HUDEP-2 (cell line): ENCODE results near the gene OPHN1.

Experiments used
- DNase-seq, 76 experiments: peaks; one replicate each; lab custom pipeline; 2025; ENCODE audit not compliant: unreplicated experiment in 76 of 76; lab: John Stamatoyannopoulos, UW

OPHN1 gene

GRCh38 chrX:68433155-68433980 lies at the start of gene OPHN1:
Gene OPHN1 (minus strand): TSS chrX:68433495. CDS start chrX:68433020, 475 bp downstream.
- DNase-seq: peak in 33 of 76 experiments; percentile 0 to 30 (median 7)

- no peak for DNase-seq
Measured at GRCh38 chrX:68480969-68481368, 47.7 kb upstream of the OPHN1 start.

GRCh38 chrX:68464796-68465195 lies 31.5 kb upstream of the OPHN1 start:
- DNase-seq: no peak

- DNase-seq: no peak
Measured at GRCh38 chrX:68463880-68464279, 30.6 kb upstream of the OPHN1 start.

GRCh38 chrX:68462653-68463052 lies 29.4 kb upstream of the OPHN1 start:
- peak in 22 of 76 experiments; percentile 0 to 23 (median 4) for DNase-seq

GRCh38 chrX:68462197-68462596 lies 28.9 kb upstream of the OPHN1 start:
- no peak for DNase-seq

- DNase-seq: no peak
Measured at GRCh38 chrX:68461576-68461975, 28.3 kb upstream of the OPHN1 start.

GRCh38 chrX:68461093-68461492 lies 27.8 kb upstream of the OPHN1 start:
- DNase-seq: no peak

GRCh38 chrX:68455151-68455510 lies 21.8 kb upstream of the OPHN1 start:
- DNase-seq: no peak

- DNase-seq: no peak
Measured at GRCh38 chrX:68454476-68455150, 21.3 kb upstream of the OPHN1 start.

GRCh38 chrX:68451720-68452119 lies 18.4 kb upstream of the OPHN1 start:
- no peak for DNase-seq

GRCh38 chrX:68443155-68443868 lies 10.0 kb upstream of the OPHN1 start:
- peak in 13 of 76 experiments; percentile 0 to 13 (median 1) for DNase-seq

GRCh38 chrX:68440940-68441339 lies 7.6 kb upstream of the OPHN1 start:
- peak in 15 of 76 experiments; percentile 0 to 31 (median 4) for DNase-seq

GRCh38 chrX:68440442-68440841 lies 7.1 kb upstream of the OPHN1 start:
- DNase-seq: no peak

GRCh38 chrX:68439341-68439740 lies 6.0 kb upstream of the OPHN1 start:
- DNase-seq: no peak

- peak in 57 of 76 experiments; percentile 0 to 71 (median 16) for DNase-seq
Measured at GRCh38 chrX:68438575-68438974, 5.3 kb upstream of the OPHN1 start.

GRCh38 chrX:68433981-68434299 lies 645 bp upstream of the OPHN1 start:
- DNase-seq: no peak

GRCh38 chrX:68432648-68433047 lies 647 bp downstream of the OPHN1 start:
- DNase-seq: no peak

GRCh38 chrX:68431836-68432235 lies 1.5 kb downstream of the OPHN1 start:
- no peak for DNase-seq

- DNase-seq: no peak
Measured at GRCh38 chrX:68429216-68429615, 4.1 kb downstream of the OPHN1 start.

GRCh38 chrX:68428431-68428830 lies 4.9 kb downstream of the OPHN1 start:
- DNase-seq: no peak

GRCh38 chrX:68424719-68425118 lies 8.6 kb downstream of the OPHN1 start:
- DNase-seq: no peak
